ENCODE measurements around the gene FOXL1. TPM values are rescaled to one million over a fixed set of nuclear protein-coding genes. Genes with fewer than 3 reads are reported as not detected.

Gene FOXL1
- total RNA-seq, 4 donors from 2014 or later: 0.45 to 1.9 (median 1.1) TPM

- intact Hi-C loops (cut with DNase I): no loop called here
- Histone ChIP-seq H3K4me1 (no peaks in the 10 kb centered on the region), H3K9me3 (no peaks in the 10 kb centered on the region), H3K36me3 (no peaks in the 10 kb centered on the region), H3K27ac (no peak overlapping the region), H3K4me3 (replicated peaks in 1 of 3) (no peak overlapping the region), H3K27me3 (no peaks in the 10 kb centered on the region)
- WGBS, 2 donors: 52 to 57% methylated on average over 5 of the region's 5 CpGs
- DNase-seq: no peak
- TF ChIP-seq POLR2A (IDR thresholded peaks at IDR 0.05): no peak
Measured at GRCh38 chr16:86616906-86617305, 38.6 kb downstream of the FOXL1 start.

DNA sequence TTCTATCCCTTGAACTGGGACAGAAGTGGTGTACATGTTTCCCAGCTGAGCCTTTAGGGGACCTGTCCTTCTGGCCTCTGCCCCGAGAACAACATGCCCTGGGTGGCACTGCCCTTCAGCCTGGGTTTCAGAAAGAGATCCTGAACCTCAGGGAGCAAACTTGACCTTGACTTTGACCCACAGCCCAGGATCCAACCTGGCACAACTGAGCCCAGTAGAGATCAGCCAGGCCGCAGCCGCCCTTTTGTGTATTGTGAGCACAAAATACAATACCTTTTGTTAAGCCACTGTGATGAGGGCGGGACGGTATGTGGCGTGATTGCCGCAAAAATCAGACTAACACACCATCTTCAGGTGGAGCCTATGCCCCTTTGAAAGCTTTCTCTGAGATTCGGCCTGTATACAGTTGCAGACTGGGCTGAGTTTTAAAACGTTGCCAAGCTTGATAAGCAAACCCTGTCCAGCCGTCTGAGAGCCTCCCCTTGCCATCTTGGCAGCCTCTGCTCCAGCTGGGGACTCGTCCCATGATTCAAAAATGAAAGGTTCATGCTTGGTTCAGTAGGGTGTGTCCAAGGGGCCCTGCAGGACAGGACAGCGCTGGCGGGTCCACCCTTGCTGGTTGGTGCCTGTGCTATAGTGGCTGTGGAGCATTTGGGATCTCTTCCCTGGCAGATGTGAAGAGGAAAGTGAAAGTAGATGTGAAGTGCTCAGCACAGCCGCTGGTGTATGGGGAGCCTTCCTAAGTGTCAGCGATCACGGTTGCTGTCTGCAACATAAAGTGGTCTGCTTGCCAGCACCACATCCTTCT is 40.3 kb downstream of the FOXL1 start:
- Histone ChIP-seq H3K9me3 (no peaks in the 10 kb centered on the region), H3K27ac (no peak overlapping the region), H3K27me3 (no peaks in the 10 kb centered on the region), H3K36me3 (no peaks in the 10 kb centered on the region), H3K4me3 (replicated peaks in 1 of 3) (no peak overlapping the region), H3K4me1 (no peaks in the 10 kb centered on the region)
- TF ChIP-seq POLR2A (IDR thresholded peaks at IDR 0.05): no peak
- TF ChIP-seq, protein P1, sequence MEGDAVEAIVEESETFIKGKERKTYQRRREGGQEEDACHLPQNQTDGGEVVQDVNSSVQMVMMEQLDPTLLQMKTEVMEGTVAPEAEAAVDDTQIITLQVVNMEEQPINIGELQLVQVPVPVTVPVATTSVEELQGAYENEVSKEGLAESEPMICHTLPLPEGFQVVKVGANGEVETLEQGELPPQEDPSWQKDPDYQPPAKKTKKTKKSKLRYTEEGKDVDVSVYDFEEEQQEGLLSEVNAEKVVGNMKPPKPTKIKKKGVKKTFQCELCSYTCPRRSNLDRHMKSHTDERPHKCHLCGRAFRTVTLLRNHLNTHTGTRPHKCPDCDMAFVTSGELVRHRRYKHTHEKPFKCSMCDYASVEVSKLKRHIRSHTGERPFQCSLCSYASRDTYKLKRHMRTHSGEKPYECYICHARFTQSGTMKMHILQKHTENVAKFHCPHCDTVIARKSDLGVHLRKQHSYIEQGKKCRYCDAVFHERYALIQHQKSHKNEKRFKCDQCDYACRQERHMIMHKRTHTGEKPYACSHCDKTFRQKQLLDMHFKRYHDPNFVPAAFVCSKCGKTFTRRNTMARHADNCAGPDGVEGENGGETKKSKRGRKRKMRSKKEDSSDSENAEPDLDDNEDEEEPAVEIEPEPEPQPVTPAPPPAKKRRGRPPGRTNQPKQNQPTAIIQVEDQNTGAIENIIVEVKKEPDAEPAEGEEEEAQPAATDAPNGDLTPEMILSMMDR (IDR thresholded peaks at IDR 0.05): no peak
- 80 to 82% methylated on average over 16 of the region's 16 CpGs for WGBS, 2 donors
- no peak for DNase-seq
- intact Hi-C loops (cut with DNase I): no loop called here

DNA sequence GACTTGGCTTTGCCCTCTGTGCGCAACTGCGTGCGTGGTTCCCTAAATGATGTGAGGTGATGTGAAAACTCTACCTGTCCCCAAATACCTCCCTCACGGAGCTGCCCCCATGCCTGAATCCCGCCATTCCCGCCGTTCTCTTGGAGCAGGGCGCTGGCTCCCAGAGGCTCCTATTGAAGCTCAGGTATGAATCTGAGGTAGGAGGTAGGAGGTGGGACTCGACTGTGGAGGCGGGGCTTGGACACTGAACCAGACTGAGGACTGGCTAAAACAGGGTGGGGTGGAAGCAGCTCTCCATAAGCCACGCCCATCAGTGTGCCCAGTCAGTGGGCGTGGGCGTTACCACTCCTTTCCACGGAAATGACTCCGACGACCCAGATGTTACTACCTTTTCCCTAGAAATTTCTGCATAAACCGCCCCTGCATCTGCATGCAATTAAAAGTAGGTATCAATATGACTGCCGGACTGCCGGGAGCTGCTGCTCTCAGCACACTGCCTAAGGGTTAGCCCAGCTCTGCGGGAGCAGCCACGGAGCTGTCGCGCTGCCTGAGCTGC is 41.0 kb downstream of the FOXL1 start:
- H3K27me3 ChIP-seq: no peaks in the 10 kb centered on the region
- H3K4me3 ChIP-seq (replicated peaks in 1 of 3): no peak overlapping the region
- no peak overlapping the region for H3K27ac ChIP-seq

DNA sequence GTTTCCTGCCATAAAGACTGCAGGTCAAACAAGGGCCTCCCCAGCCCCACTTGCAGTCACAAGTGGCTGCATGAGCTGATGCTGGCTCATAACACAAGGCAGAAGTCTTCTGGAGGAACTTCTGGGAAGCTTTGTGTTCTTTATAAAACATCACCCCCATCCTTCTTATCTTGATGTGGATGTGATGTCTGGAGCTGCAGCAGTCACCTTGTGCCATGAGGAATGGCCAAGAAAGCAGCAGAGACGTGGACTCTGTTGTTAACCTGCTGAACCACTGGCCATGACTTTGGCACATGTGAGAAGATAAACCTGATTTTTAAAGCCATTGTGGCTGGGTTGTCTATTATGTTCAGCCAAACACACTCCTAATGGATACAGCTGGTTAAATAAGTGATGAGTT is 41.8 kb downstream of the FOXL1 start:
- DNase-seq: no peak
- H3K27ac ChIP-seq: no peak overlapping the region
- intact Hi-C loops (cut with DNase I): no loop called here
- H3K9me3 ChIP-seq: no peaks in the 10 kb centered on the region
- no peaks in the 10 kb centered on the region for H3K4me1 ChIP-seq
- H3K36me3 ChIP-seq: no peaks in the 10 kb centered on the region
- TF ChIP-seq, protein P1 (IDR thresholded peaks at IDR 0.05): no peak
- no peak for TF ChIP-seq POLR2A (IDR thresholded peaks at IDR 0.05)
- 91 to 100% methylated on average over 1 of the region's 1 CpG for whole genome bisulfite sequencing, 2 donors
- H3K27me3 ChIP-seq: no peaks in the 10 kb centered on the region
- no peak overlapping the region for H3K4me3 ChIP-seq (replicated peaks in 1 of 3)

More for the DNA sequence above, 41.0 kb downstream of the FOXL1 start:
- Histone ChIP-seq H3K4me1 (no peaks in the 10 kb centered on the region), H3K36me3 (no peaks in the 10 kb centered on the region), H3K9me3 (no peaks in the 10 kb centered on the region)
- no peak for TF ChIP-seq POLR2A (IDR thresholded peaks at IDR 0.05)
- TF ChIP-seq, protein P1 (IDR thresholded peaks at IDR 0.05): no peak
- WGBS, 2 donors: 78 to 91% methylated on average over 22 to 23 of the region's 23 CpGs
- intact Hi-C loops (cut with DNase I): no loop called here
- no peak for DNase-seq

DNA sequence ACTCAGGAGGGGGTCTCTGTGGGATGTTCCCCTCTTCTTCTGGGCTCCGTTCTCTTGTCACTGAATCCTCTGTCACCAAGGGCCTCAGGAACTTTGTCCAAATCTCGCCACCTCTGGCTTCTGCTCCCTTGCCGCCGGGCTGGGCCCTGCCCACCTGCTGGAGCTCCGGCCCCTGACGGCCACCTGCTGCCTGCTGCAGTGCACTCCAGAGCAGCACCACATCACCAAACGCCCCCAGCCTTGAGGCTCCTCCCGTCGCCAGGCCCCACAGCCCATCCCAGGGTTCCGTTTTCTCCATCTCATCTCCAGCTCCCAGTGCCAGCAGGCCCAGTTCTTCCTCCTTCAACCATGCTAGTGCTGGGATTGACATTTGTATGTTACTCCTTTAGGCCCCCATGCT is 43.6 kb downstream of the FOXL1 start:
- no peaks in the 10 kb centered on the region for H3K36me3 ChIP-seq
- no peak overlapping the region for H3K27ac ChIP-seq
- WGBS, 2 donors: 85 to 94% methylated on average over 10 of the region's 10 CpGs
- no peaks in the 10 kb centered on the region for H3K4me1 ChIP-seq
- intact Hi-C loops (cut with DNase I): no loop called here
- H3K27me3 ChIP-seq: no peaks in the 10 kb centered on the region
- H3K9me3 ChIP-seq: no peaks in the 10 kb centered on the region
- H3K4me3 ChIP-seq (replicated peaks in 1 of 3): no peak overlapping the region
- no peak for DNase-seq
- TF ChIP-seq POLR2A (IDR thresholded peaks at IDR 0.05): no peak
- TF ChIP-seq, protein P1 (IDR thresholded peaks at IDR 0.05): no peak
